ENCODE measurements around the gene SHANK2. TPM values are rescaled to one million over a fixed set of nuclear protein-coding genes. Genes with fewer than 3 reads are reported as not detected.
"Not testable (repeated sequence)": the region's sequence is repeated elsewhere in the genome, so short reads cannot be mapped to it uniquely, and the experiment has no call there.

The SHANK2 gene
- total RNA-seq, 4 donors from 2014 or later = 1.1 to 16.7 (median 9.0) TPM

DNA sequence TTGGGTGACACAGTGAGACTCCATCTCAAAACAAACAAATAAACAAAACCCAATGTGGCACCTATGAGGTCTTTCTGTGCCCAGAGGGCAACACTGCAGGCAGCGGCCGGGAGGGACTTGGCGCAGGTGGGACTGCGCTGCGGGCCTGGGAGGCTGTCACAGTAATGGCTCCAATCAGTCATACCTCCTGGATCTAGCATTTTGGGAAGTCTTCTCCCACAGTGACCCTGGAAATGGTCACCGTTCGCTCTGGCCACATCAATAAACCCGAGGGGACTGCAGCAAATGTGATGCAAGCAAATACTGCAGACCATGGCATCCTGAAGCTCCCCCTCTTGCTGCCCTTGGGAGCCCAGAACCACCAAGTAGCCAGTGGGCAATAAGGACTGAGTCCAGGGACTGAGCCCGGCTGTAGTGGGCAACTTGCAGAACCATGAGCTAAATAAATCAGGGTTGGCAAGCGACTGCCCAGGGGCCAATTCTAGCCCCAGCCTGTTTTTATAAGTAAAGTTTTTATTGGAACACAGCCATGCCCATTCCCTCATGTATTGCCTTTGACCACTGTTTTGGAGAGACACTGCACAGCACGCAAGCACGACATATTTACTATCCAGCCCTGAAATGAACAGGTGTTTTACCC, 15.4 kb downstream of the SHANK2 start:
- intact Hi-C loops (cut with DNase I; ENCODE audit: low total_unique reads) = no loop called here
- no peak for TF ChIP-seq POLR2A (IDR thresholded peaks at IDR 0.05)
- TF ChIP-seq, protein P1, sequence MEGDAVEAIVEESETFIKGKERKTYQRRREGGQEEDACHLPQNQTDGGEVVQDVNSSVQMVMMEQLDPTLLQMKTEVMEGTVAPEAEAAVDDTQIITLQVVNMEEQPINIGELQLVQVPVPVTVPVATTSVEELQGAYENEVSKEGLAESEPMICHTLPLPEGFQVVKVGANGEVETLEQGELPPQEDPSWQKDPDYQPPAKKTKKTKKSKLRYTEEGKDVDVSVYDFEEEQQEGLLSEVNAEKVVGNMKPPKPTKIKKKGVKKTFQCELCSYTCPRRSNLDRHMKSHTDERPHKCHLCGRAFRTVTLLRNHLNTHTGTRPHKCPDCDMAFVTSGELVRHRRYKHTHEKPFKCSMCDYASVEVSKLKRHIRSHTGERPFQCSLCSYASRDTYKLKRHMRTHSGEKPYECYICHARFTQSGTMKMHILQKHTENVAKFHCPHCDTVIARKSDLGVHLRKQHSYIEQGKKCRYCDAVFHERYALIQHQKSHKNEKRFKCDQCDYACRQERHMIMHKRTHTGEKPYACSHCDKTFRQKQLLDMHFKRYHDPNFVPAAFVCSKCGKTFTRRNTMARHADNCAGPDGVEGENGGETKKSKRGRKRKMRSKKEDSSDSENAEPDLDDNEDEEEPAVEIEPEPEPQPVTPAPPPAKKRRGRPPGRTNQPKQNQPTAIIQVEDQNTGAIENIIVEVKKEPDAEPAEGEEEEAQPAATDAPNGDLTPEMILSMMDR (IDR thresholded peaks at IDR 0.05) = no peak
- no peak overlapping the region for H3K4me3 ChIP-seq (ENCODE audit: low read depth, poor library complexity, severe bottlenecking)
- peak in 1 of 2 donors; percentile 76 for DNase-seq (ENCODE audit: low spot score in 2 of 2)
- WGBS, 2 donors = 82 to 83% methylated on average over 12 of the region's 12 CpGs

DNA sequence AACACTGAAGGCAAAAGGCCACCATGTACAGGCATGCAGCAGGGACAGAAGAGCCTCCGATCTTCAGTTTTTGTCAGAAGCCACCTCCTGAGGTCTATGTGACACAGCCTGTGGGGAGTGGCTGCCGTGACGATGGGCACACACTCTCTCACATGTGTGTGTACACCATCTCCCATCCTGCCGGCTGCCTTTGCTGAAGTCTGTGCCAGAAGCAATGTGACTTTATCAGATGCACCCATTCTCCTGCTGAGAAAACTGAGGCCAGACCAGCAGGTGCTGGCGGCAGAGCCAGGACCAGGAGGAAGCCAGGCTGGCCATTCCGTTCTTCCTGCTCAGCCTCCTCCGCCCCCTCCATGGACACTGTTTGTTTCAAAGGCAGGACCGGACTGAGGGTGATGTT, 16.7 kb downstream of the SHANK2 start:
- no peak overlapping the region for H3K4me3 ChIP-seq (ENCODE audit: low read depth, poor library complexity, severe bottlenecking)
- peak in 1 of 2 donors; percentile 68 for DNase-seq (ENCODE audit: low spot score in 2 of 2)
- WGBS, 2 donors = 87 to 92% methylated on average over 8 of the region's 8 CpGs
- intact Hi-C loops (cut with DNase I; ENCODE audit: low total_unique reads) = no loop called here
- no peak for TF ChIP-seq POLR2A (IDR thresholded peaks at IDR 0.05)
- TF ChIP-seq, protein P1 (IDR thresholded peaks at IDR 0.05) = no peak

DNA sequence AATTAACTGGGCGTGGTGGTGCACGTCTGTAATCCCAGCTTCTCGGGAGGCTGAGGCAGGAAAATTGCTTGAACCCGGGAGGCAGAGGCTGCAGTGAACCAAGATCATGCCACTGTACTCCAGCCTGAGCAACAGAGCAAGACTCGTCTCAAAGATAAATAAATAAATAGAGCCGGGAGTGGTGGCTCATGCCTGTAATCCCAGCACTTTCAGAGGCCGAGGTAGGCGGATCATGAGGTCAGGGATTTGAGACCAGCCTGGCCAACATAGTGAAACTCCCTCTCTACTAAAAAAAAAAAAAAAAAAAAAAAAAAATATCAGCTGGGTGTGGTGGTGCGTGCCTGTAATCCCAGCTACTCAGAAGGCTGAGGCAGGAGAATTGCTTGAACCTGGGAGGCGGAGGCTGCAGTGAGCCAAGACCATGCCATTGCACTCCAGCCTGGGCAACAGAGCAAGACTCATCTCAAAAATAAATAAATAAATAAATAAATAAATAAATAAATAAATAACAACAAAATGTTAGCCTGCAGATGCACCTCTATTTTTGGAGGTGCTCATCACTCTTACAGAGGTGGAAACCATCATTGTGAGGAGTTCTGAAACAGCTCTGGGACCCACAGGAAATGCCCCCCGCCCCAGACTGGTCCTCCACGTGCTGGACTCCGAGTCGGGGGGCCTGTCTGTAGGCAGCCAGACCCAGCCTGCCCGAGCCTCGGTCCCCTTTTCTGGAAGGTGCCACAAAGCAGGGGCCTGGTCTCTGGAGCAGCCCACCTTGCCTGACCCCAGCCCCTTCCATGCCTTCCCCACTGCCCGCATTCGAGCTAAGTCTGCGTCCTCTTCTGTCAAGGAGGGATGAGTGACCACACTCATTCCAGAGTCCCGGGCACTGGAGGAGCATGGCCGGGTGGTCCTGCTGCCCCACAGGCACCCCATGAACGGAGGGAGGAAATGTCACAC, 18.2 kb downstream of the SHANK2 start:
- intact Hi-C loops (cut with DNase I; ENCODE audit: low total_unique reads); H3K4me3 ChIP-seq (ENCODE audit: low read depth, poor library complexity, severe bottlenecking): not testable (repeated sequence)
- peak in 1 of 2 donors; percentile 78 for DNase-seq (ENCODE audit: low spot score in 2 of 2)
- 84 to 86% methylated on average over 22 of the region's 22 CpGs for whole genome bisulfite sequencing, 2 donors

DNA sequence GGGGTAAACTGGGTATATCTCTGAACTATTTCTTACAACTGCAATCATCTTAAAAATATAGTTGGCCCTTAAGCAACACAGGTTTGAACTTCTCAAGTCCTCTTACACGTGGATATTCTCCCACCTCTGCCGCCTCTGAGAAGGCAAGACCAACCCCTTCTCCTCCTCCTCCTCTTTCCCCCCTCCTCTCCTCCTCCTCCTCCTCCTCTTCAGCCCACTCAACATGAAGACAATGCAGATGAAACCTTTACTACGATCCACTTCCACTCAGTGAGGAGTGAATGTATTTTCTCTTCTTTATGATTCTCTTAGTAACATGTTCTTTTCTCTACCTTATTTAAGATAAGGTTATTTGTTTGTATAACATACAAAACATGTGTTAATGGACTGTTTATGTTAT, 20.0 kb downstream of the SHANK2 start:
- no peak overlapping the region for H3K4me3 ChIP-seq (ENCODE audit: low read depth, poor library complexity, severe bottlenecking)
- WGBS, 2 donors = 54 to 58% methylated on average over 3 of the region's 3 CpGs
- no peak for TF ChIP-seq POLR2A (IDR thresholded peaks at IDR 0.05)
- DNase-seq (ENCODE audit: low spot score in 2 of 2) = no peak
- intact Hi-C loops (cut with DNase I; ENCODE audit: low total_unique reads) = no loop called here

DNA sequence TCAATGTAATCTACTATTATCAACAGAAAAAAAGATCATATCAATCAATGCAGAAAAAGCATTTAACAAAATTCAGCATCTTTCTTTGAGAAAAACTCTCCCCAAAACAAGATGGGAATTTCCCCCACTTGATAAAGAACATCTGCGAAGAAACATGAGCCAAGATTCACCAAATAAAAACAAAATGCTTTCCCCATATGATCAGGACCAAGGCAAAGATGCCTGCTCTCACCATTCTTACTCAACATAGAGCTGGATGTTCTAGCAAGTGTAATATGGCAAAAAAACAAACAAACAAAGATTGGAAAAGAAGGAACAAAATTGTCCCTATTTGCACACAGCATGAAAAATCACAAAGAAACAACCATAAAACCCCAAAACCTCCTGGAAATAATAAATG, 23.4 kb downstream of the SHANK2 start:
- no peak overlapping the region for H3K4me3 ChIP-seq (ENCODE audit: low read depth, poor library complexity, severe bottlenecking)
- 59 to 76% methylated on average over 1 of the region's 1 CpG for WGBS, 2 donors
- DNase-seq (ENCODE audit: low spot score in 2 of 2) = no peak
- no peak for TF ChIP-seq POLR2A (IDR thresholded peaks at IDR 0.05)
- TF ChIP-seq, protein P1 (IDR thresholded peaks at IDR 0.05) = no peak
- intact Hi-C loops (cut with DNase I; ENCODE audit: low total_unique reads) = no loop called here

DNA sequence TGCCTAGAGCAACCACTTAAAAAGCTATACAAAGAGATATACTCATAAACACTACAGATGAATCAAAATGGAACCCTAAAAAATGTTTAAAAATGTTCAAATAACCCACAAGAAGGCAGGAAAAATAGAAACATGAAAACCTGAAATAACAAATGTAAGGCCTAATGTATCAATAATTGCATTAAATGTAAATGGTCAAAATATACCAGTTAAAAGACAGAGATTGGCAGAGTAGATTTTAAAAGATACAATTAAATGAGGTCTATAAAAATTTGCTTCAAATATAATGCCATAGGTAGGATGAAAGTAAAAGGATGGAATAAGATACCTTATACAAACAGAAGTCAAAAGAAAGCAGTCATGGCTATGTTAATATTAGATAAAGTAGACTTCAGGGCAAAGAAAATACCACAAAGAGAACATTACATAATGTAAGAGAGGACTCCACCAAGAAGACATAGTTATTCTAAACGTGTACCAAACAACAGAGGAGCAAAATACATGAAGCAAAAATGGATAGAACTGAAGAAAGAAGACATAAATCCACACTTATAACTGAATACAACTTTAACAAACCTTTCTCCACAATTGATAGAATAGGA, 25.2 kb downstream of the SHANK2 start:
- TF ChIP-seq, protein P1 (IDR thresholded peaks at IDR 0.05) = no peak
- TF ChIP-seq POLR2A (IDR thresholded peaks at IDR 0.05) = no peak
- intact Hi-C loops (cut with DNase I; ENCODE audit: low total_unique reads) = no loop called here
- H3K4me3 ChIP-seq (ENCODE audit: low read depth, poor library complexity, severe bottlenecking) = no peak overlapping the region
- DNase-seq (ENCODE audit: low spot score in 2 of 2) = no peak
- WGBS, 2 donors = 46 to 48% methylated on average over 1 of the region's 1 CpG
